Choroid plexus epithelial cell (primary cell): ENCODE results near the gene FUOM.
A peak's percentile ranks its signal among the peaks of the same experiment; 100 is the strongest.

Source experiments
- DNase-seq: peaks from one replicate; pipeline ENCODE4 v3.0.0-alpha.2; 2010; ENCODE audit warnings: low read depth
- H3K4me3 ChIP-seq: 2 replicates; pipeline ENCODE4 v1.5.1; 2011; ENCODE audit warnings: low read depth, mild to moderate bottlenecking, control low read depth, low read length, moderate library complexity
- CTCF ChIP-seq: conservative IDR thresholded peaks from 2 replicates; pipeline ENCODE4 v1.5.1; 2011; ENCODE audit warnings: low read depth, mild to moderate bottlenecking, control low read depth, inconsistent platforms, low read length, moderate library complexity

FUOM gene

GRCh38 chr10:133394064-133394663 is 36.3 kb upstream of the FUOM start, which contains the start of gene MTG1:
TSS of gene MTG1 (plus strand) at chr10:133394157. CDS start at chr10:133394221, 64 bp downstream.
- no peak for TF ChIP-seq CTCF
- peak; percentile 93 for DNase-seq
- peak within 1 kb of the TSS; percentile 92 for H3K4me3 ChIP-seq

- DNase-seq: no peak
- TF ChIP-seq CTCF: no peak
- H3K4me3 ChIP-seq: peak overlapping the region; percentile 92
Observed at GRCh38 chr10:133393401-133394063, 35.7 kb upstream of the FUOM start.

GRCh38 chr10:133391761-133392518 is 34.1 kb upstream of the FUOM start:
- no peak overlapping the region for H3K4me3 ChIP-seq
- no peak for TF ChIP-seq CTCF
- no peak for DNase-seq

GRCh38 chr10:133391249-133391635 is 33.4 kb upstream of the FUOM start:
- no peak for TF ChIP-seq CTCF
- H3K4me3 ChIP-seq: no peak overlapping the region
- no peak for DNase-seq

GRCh38 chr10:133390597-133391248 is 32.9 kb upstream of the FUOM start:
- no peak for TF ChIP-seq CTCF
- no peak overlapping the region for H3K4me3 ChIP-seq
- DNase-seq: no peak

- DNase-seq: no peak
- no peak overlapping the region for H3K4me3 ChIP-seq
- no peak for TF ChIP-seq CTCF
Observed at GRCh38 chr10:133388973-133389818, 31.4 kb upstream of the FUOM start.
